Pulmonary artery endothelial cell (primary cell): Measurements from ENCODE around the gene PTTG1. TPM values are rescaled to one million over a fixed set of nuclear protein-coding genes. Genes with fewer than 3 reads are reported as not detected.

Source experiments
- DNase-seq: peaks from one replicate; pipeline ENCODE4 v3.0.0-alpha.2; 2011; ENCODE audit warnings: low read depth, low spot score
- total RNA-seq: library from RNA; depleted of rRNA; stranded (reverse); fragments of >200 nt; gene quantifications from 2 replicates; pipeline ENCODE4 v1.2.3, GENCODE V29; 2014

The PTTG1 gene
- total RNA-seq = 88.6 and 175 TPM in 2 replicates

GRCh38 chr5:160421625-160422258, at the start of gene PTTG1:
TSS of gene PTTG1 (plus strand) at chr5:160421855. CDS start at chr5:160422313, 458 bp downstream.
- DNase-seq = peak; percentile 87

GRCh38 chr5:160375166-160375565, 46.5 kb upstream of the PTTG1 start:
- no peak for DNase-seq

DNA sequence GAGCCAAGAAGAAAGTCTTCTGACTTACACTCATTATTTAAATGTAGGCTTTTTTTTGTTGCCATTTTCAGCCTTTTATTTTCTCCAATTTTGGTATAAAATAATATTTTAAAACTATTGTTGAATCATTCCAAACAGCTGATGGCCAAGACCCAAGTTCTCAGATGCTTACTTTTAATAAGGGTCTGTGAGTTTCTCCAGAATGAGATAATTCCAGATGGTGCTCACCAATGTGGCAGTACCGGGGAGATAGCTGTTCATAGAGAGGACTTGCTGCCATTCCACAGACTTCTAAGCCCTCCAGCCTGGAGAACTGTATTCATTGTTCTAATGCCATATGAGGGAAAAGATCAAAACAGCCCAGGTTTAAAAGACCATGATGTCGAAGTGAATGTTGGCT, 46.0 kb upstream of the PTTG1 start:
- no peak for DNase-seq

DNA sequence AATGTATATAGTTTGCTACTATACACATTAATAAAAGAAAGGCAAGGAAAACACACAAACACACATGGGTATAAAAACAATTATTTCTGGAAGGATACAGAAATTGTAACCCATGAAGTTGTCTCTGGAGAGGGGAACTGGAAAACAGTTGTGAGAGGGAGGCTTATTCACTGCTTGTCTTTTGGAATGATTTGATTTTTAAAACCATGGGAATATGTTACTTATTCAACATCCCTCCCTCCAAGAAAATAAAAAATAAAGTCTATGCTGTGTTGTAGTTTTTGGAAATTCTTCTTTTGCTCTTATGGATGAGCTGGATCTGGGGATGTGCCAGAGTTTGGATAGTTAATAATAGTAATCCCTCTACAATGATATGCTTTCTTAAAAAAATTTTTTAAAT, 45.2 kb upstream of the PTTG1 start:
- no peak for DNase-seq

GRCh38 chr5:160377651-160378050, 44.0 kb upstream of the PTTG1 start:
- DNase-seq = no peak

DNA sequence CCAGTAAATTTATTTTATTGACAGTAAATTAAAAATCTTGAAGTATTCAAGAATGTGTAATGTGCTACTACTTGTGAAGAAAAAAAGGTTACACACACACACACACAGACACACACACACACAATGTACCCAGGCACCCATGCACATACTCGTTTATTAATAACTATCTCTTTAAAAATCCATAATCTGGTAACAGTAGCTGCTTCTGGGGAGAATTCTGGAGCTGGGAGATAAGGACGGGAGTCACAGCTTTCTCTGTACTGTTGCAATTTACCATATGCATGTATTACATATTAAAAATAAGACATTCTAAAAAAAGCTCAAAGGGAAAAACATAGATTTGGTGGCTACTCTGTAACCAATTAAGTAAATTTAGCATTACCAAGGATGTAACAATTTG, 43.3 kb upstream of the PTTG1 start:
- no peak for DNase-seq

GRCh38 chr5:160379511-160379910, 42.1 kb upstream of the PTTG1 start:
- DNase-seq = no peak

- no peak for DNase-seq
Measured at GRCh38 chr5:160380041-160380440, 41.6 kb upstream of the PTTG1 start.

DNA sequence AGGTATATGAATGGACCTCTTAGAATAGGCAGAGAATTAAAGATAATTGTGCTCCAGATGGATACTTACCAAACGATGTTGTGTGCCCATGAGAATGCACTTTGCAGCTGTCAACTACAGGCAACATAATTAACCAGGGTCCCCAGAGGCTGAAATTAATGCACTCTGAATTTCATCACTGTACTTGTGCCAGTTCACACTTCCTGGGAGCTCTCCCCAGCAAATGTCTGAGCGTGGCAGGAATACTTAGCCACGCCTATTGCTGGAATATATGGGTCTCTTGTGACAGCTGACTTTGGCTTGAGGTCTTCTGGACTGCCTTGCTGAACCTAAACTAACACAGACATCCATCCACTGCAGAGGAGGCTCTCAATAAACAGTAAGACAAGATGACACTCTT, 39.3 kb upstream of the PTTG1 start:
- no peak for DNase-seq

- DNase-seq = no peak
Measured at GRCh38 chr5:160384681-160385080, 37.0 kb upstream of the PTTG1 start.

DNA sequence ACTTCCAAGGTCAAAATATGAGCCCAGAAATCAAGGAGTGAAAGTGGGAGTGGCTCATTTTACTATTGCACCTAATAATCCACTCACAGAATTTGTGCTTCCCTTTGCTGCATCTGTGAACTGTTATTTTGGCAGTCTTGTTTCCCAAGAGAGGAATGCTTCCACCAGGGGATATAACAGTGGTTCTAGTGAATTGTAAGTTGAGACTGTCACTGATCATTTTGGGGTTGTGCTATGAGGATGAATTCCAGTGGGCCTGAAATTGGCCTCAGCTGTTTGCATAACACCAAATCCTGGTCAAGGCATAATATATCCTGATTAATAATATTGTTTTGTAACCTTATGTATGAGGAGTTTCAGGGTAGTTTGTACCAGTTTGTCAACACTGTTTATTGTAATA, 36.2 kb upstream of the PTTG1 start:
- DNase-seq = no peak

- DNase-seq = no peak
Measured at GRCh38 chr5:160387445-160387844, 34.2 kb upstream of the PTTG1 start.

DNA sequence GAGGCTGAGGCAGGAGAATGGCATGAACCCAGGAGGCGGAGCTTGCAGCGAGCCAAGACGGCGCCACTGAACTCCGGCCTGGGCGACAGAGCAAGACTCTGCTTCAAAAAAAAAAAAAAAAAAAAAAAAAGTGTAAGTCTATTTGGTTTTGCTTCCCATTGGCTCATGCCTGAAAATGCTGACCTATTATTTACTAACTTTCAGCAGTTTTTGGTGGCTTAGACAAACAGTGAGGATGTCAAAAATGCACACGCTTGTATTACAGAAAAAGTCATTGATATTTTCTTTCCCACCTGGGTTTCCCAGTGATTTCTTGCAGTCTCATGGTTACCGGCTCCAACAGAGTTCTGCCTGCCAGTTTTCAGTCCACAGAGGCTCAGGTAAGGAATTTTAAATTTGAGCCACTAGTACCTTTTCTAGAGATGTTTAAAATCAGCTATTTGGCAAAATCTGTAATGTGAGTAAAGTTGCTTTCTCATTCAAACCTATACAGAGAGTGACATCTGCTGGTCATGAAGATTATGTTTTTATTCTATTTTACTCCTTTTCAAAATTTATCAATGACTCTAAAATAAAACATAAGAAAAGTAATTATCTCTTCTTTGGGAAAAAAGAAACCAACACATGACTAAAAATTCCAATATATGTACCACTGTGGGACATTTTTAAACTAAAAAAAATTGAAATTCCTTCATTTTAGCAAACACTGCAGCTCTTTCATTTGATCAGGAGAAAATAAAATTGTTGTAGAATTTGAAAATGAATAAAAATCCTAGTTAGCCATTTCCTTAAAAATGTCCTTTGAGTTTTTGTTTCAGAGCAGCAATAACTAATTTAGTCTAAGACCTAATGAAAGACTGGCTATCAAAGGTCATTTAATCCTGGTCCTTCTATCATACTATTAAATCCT, 30.6 kb upstream of the PTTG1 start:
- DNase-seq = no peak

GRCh38 chr5:160395111-160395510, 26.5 kb upstream of the PTTG1 start:
- DNase-seq = no peak

- no peak for DNase-seq
Measured at GRCh38 chr5:160397492-160397891, 24.2 kb upstream of the PTTG1 start.

DNA sequence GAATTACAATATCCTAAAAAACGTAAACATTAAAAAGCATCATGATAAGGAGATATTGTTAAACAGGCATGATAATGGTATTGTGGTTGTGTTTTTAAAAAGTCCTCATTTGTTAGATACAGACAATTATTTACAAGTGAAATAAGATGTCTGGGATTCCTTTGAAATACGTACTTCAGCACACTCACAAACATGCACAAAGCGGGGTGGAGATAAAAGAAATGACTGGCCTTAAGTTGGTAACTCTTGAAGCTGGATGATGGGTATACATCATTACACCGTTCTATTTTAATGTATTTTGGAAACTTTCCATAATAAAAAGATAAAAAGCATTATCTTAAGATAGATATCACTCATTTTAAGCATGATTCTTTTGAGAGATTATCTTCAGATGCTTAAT, 22.8 kb upstream of the PTTG1 start:
- no peak for DNase-seq

DNA sequence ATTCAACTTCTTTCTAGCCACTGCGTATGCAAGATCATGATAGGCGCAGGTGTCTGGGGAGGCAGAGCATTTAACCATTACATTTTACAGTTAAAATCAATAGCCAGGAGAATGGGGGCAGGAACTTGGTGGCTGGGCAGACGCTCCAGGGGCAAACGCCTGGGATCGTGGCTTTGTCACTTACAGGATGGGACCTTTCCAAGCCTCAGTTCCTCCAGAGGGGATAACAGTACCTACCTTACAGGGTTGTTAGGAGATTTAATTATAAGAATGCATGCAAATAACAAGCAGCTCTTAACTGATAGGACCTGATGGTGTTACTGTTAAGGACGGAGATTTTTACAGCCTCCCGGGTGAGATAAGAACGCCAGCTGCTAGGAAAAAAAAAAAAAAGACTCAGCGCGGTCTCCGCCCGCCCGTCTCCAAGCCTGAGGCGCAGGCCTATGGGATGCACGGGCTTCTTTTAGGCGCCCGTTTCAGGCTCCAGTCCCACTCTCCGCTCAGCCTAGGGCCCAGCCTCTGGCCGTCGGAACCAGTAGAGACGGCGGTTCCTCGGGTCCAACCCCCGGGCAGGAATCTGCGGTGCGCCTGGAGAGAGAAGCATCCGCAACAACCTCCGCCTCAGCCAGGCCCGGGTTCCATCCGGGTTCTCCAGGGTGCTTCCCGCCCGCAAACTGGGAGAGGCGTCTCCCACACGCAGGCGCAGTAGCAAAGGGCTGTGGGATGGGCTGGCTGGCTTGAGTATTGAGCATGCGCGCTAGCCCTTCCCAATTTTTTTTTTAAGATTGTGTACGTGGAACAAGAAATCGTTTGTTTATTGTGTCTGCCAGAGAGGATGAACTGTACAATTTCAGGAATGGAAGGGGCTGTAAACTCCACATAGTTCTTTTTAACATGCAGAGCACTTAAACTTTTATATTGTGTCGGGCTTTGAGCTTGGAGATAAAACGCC, 22.0 kb upstream of the PTTG1 start, which contains the start of gene FAM200C:
TSS of gene FAM200C (minus strand) at position 653 of the 952 bp plus-strand sequence. CDS start 4,564 bp downstream, outside the sequence.
- DNase-seq = peak; percentile 75

GRCh38 chr5:160418561-160419457, 2.8 kb upstream of the PTTG1 start, which contains the start of gene SLU7:
TSS of gene SLU7 (minus strand) at chr5:160419081. CDS start at chr5:160415294, 3,787 bp downstream.
- peak; percentile 87 for DNase-seq

- DNase-seq = no peak
Measured at GRCh38 chr5:160419458-160420330, 2.0 kb upstream of the PTTG1 start.

DNA sequence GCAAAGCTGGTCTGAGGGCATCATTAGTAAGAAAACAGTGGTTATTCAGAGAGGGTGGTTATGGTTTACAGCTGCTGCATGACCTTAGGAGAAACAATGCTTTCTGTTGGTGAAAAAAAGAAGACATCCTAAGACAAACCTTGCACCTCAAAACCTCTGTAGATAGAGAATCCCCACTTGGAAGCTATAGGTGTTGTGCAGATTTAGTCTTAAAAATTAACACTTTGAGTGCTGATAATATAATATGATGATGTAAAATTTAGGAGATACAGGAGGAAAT, 1.4 kb upstream of the PTTG1 start:
- DNase-seq = no peak
